ENCODE results near the gene GAN.

- no peak for TF ChIP-seq EZH2 (IDR thresholded peaks at IDR 0.05; ENCODE audit: insufficient read depth, poor library complexity, severe bottlenecking)
- no peak for TF ChIP-seq EZH2phosphoT487 (IDR thresholded peaks at IDR 0.05; ENCODE audit: insufficient read depth, low read depth)
Observed at GRCh38 chr16:81376880-81377279, 62.1 kb downstream of the GAN start.

Measured in GM23248 (cell line).